Stimulated activated CD8-positive, alpha-beta memory T cell treated with anti-CD3 and anti-CD28 coated beads, Interleukin-7, amount 100 ng/mL, for 24 hours (primary cell): ENCODE data around the gene NR6A1.
"Not testable (repeated sequence)": the region's sequence is repeated elsewhere in the genome, so short reads cannot be mapped to it uniquely, and the experiment has no call there.

Source experiments
- DNase-seq: peaks from one replicate; pipeline ENCODE4 v3.0.0-alpha.2; 2020; ENCODE audit warnings: low read depth

Gene NR6A1

DNA sequence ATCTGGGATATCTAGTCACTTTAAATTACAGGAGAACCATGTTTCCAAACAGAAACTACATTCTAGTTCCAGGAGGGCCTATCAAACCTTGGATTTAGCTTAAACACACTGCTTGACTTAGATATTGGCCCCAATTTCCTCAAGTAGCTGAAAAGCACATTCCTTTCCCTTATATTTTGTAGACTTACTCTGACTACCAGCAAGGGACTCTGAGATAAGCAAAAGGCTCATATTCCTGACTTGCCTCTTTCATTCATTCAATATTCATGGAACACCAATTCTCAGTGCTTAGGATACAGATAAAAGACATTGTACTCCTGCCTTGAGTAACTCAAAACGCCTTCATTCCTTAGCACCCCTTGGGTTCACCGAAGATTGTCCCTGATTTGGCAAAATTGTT, 11.8 kb downstream of the NR6A1 start:
- DNase-seq, result no peak

DNA sequence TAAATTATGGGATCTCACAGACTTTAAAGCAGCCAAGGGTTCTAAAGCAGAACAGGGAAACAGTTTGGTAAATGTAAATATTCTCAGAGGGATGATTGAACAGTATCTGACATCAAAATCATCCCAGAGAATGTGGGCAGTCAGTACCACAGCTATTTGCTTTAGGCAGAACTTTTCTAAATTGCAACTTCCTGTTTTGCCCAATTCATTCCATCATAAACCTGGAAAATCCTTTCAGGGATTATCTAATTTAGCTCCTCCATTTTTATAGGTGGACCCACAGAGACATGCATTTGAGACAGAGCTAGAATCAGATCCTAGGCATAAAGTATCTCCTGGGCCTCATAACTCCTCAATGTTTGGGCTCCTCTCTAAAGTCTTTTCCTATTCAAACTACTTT, 12.4 kb downstream of the NR6A1 start:
- DNase-seq, result no peak

DNA sequence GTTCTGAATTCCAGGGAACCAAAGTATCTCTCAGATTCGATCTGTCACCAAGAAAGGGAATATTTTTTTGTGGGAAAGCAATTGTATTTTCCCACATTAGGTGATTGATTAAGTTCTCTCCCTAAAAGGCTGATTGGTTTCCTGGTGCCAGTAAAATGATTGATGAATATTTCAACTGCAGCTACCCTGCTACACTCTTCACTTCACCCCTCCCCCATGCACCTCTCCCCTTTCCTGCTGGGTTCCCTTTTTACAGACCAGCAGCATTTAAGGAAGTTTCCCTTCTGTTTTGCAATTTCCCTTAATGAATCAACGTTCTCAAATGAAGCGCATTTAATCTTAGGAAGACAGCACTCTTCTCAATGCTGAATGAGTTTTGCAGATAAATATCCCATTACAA, 13.1 kb downstream of the NR6A1 start:
- no peak for DNase-seq

DNA sequence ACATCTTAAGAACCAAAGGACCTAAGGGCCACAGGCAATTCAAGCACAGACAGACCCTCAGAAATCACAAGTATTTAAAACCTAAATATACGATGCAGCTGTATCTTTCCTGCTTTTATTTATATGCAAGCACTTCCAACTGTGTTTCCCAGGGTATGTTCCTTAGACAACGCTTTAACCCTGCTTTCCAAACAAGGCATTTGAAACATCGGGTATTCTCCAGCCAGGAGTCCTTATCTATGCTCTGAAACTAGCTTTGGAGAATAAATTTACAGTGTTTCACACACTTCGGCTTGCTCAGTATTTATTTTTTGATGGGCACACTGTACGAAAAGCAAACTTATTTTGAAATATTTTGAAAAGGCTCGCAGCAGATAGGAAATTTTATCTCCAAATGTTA, 13.5 kb downstream of the NR6A1 start:
- DNase-seq, result no peak

DNA sequence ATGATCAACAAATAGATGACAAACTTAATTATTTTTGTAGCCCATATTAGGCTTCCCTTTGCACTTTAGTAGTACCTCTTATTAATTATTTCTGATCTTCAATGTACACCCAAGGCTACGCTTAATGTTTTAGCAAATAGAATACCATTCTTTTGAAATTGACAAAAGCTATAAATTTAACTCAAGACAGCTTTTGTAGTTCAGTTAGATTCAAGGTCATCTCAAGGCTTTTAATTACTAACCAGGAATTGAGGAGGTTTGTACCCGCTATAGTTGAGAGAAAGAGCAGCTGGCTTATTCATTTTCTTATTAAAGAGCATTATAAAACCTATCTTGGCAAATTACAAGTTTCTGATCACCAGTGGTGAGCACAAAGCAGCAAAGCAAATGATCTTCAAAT, 15.1 kb downstream of the NR6A1 start:
- no peak for DNase-seq

DNA sequence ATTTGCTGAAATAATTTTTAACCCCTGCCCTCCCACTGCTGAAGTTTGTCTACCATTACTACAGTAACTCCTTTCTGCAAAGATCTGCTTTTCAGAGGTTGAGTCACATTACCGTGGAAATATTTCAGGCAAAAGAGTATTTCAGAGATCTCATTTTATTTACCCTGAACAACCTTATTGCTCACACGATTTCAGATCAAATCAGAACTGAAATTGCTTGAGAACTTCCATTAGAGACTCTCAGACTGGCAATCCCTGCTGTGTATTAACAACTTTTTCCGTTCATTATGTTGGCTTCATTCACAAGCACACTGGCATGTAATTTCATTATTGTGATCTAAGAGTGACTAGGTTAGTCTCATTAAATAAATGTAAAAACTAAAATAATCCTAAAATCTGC, 16.1 kb downstream of the NR6A1 start:
- DNase-seq, result no peak

DNA sequence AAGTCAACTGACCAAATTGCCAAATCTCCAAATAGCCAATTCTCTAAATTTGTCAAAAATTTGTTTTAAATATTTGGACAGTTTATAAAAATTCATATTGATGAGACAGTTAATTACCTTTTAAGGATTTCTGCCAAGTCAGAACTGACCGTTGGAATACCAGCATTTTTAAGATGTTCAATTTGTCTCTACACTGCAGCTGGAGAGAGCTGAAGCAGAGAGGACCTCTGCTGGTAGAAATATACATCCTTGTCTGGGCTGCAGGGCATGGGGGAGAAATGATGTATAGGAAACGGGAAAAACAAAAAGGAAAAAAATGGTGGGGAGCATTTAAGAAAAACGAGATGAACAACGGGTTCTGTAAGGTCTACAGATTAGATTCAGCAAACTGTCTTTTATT, 16.8 kb downstream of the NR6A1 start:
- DNase-seq, result no peak

DNA sequence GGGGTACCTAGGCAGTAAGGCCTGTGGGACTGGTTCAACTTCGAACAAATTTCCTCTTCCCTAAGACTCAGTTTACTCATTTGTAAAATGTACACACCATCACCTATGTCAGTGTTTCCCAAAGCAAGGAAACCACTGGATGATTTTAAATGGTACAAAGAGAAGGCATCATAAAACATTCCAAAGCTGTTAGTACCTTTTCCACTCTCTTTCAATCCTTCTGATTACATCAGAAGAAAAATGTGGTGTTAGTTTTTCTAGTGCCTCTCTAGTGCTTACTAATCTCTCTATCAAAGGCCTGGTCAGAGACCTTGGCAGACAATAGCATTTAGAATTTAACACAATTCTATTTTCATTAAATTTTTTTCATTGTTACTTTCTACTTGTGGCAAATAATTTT, 18.1 kb downstream of the NR6A1 start:
- no peak for DNase-seq

DNA sequence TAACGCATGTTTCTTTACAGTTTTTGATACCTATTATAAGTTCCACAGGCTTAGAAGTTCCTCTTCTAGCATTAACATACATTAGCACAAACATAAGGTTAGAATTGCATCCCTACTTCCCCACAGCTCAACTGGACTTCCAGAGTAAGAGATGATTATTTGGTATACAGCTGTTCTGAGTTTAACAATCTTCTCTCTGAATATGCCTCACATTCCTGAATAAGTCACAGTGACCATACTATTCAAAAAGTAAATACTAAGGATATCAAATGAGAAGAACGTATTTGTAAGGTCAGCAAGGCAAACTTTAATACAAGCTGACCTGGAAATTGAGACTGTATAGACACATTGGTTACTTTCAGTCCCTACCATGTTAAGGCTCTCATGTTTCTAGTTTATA, 21.3 kb downstream of the NR6A1 start:
- DNase-seq, result no peak

DNA sequence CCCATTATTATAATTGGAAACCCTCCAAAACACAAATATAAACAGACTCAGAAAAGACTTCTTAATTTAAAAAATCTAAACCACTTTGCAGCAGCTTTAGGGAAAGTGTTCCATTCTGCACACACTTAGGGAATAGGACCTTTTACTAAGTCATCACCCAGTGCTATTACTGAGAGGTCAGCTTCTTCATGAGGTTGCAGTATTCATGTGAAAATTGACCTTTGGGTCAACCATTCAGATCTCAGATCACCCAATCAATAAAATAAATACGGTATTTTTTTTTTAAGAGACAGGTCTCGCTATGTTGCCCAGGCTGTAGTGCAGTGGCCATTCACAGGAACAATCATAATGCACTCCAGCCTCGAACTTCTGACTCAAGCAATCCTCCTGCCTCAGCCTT, 21.8 kb downstream of the NR6A1 start:
- DNase-seq, result no peak

DNA sequence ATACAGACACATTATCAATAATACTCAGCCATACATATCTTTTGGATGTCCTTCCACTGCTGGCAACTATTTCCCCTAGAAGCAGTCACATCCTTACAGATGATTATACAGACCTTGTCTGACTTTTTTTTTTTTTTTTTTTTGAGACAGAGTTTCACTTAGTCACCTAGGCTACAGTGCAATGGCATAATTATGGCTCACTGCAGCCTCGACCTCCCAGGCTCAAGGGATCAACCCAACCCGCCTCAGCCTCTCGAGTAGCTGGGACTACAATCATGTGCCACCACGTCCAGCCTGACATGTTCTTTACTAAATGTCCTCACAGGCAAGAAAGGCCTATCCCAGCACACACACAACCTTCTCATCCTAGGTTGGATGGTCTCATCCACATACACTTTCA, 24.0 kb downstream of the NR6A1 start:
- no peak for DNase-seq

DNA sequence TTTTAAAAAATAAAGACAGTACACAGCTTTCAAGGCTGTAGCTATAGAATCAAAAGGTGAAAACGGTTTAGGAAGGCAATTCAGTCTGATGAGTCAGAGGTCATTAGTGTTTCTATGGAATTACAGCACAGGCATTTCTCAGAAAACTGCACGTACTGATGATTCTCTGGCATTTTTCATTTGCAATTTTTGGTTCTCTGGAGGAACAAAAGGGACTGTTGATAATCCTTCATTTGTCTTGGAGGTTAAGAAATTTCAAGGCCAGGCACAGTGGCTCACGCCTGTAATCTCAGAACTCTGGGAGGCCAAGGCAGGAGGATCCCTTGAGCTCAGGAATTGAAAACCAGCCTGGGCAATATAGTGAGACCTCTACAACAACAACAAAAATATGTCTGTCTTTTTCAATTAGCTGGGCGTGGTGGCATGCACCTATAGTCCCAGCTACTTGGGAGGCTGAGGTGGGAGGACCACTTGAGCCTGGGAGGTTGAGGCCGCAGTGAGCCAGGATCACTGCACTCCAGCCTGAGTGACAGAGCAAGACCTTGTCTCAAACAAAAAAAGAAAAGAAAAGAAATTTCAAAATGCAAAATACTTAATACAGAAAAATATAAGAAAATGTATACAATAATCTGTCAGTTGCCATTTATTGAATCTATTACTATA, 27.3 kb downstream of the NR6A1 start:
- DNase-seq, result no peak

DNA sequence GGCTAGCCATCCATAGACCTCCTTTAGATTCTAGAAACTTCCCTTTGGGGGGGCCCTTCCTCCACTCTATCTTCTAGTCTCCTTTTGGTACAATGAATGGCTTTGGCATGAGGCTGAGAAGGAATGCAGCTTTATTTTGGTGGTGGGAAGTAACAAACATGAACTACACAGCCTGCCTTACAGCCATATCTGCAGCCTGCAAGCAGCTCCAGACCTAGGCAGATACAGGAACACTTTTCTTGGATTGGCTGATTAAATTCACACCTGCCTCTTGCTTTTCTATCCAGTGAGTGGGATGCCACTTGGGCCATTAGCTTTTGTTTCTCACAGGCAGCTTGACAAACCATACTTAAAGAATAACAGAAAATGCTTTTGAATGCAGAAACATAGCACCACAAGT, 28.2 kb downstream of the NR6A1 start:
- no peak for DNase-seq

DNA sequence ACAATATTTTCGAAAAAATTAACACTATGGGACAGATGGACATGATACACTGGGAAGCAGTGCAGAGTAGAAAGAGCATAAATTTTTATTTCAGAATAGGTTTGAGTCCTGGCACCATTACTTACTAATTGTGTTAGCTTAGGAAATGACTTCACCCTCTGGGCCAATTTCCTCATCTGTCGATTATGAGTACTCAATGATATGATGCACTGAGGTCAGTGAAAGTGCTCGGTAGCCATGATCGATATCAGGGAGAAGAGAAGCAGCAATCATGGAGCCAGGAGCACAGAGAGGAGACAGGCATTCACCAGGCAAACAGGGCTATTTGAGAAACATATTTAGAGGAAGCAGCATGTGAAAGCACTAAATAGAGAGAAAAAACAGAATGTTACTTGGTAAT, 29.4 kb downstream of the NR6A1 start:
- no peak for DNase-seq

DNA sequence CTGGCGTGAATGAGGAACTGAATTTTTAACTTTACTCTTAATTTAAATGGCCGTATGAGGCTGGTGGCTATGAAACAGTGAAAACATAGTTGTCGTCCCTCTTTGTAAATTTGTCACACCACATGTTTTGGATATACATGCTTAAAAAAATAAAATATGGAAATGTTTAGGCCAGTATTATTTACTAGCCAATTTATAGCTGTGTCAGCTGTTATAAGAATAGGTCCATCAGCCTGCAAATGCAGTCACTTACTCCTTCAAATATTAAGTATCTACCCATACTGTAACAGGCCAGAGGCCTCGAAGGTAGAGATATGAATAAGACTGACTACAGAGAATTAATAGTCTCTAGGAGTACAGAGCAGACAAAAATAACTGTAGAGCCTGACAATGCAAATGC, 30.0 kb downstream of the NR6A1 start:
- DNase-seq, result no peak

DNA sequence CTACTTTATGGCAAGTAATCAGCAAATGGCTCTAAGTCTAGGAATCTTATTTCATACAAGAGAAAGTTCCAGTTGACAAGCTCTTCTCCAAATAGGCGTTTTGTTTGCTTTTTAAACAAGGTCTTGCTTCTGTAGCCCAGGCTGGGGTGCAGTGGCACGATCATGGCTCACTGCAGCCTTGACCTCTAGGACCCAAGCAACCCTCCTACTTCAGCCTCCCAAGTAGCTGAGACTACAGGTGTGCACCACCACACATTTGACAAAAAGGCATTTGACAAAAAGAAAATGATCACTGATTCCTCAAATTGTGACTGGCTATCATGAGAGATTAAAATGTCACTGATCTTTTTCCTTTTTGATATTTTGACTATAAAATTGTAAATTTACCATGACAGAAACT, 31.8 kb downstream of the NR6A1 start:
- DNase-seq, result no peak

DNA sequence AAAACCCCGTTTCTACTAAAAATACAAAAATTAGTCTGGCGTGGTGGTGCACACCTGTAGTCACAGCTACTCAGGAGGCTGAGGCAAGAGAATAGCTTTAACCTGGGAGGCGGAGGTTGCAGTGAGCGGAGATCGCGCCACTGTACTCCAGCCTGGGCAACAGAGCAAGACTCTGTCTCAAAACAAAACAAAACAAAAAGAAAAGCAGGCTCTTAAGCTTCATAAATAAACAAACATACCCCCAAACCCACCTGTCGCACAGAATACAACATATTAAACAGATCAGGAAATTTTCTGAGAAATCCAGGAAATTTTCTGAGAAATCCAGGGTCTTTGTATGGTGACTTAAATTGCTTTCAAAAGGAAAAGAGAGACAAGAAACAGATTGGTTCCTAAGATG, 33.0 kb downstream of the NR6A1 start:
- not testable (repeated sequence) for DNase-seq

DNA sequence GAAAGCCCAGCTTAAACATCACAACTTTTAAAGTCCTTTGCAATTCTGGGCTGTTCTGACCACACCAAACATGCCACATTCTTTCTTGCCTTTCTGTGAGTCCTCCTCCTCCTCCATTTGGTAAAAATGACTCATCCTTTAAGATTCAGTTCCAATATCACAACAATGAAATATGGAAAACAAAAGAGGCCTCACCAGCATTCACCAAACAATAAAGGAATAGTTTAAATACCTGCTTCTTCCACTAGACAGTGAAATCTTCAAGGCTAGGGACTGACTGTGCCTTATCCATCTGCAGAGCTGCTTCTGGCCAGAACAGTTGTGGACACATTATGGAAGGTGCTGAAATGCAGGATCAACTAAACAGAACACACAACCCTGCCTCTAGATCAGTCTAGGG, 36.0 kb downstream of the NR6A1 start:
- DNase-seq, result no peak

DNA sequence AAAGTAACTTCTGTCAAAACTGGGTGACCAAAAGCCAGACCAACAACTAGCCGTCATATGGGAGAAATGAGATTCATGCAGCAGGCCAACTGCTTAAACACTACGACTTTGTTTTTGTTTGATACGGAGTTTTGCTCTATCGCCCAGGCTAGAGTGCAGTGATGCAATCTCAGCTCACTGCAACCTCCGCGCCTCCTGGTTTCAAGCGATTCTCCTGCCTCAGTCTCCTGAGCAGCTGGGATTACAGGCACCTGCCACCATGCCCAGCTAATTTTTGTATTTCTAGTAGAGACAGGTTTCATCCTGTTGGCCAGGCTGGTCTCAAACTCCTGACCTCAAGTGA, 36.4 kb downstream of the NR6A1 start:
- DNase-seq, result not testable (repeated sequence)

DNA sequence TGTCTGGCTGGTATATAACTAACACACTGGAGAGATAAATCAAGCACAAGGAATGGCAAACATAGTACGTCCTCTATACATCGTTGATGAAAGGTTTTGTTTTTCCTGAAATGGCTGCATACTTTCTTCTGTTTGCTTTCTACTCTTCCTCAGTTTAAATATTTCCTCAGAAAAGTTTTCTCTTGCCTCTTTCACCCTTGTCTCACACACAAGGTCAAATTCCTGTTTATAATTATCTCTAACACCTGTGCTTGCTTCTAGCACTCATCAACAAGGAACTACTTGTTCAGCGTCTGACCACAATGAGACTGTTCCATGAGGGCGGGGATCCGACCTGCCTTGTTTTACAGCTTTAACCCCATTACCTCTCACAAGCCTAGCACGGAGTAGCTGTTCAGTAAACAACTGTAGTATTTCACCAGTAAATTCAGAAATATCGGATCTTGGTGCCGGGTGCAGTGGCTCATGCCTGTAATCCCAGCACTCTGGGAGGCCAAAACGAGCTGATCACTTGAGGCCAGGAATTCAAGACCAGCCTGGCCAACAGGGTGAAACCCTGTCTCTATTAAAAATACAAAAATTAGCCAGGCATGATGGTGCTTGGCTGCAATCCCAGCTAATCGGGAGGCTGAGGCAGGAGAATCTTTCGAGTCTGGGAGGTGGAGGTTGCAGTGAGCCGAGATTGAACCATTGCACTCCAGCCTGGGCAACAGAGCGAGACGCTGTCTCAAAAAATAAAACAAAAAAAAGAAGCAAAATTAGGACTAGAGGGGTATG, 37.0 kb downstream of the NR6A1 start:
- DNase-seq, result no peak

DNA sequence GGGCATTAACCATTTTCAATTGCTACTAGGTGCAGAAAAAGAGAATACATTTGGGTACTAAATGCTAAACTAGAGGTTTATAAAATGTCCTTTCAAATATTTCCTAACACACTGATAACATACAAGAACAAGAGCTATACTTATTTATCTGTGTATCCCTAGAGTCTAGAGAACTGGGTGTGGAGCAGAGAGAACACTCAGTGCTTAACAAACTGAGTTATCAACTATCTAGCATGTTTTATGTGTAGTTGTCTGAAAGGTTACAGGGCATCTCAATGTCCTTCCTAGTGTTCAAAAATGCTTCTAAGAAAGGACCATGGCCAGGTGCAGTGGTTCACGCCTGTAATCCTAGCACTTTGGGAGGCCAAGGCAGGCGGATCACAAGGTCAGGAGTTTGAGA, 40.3 kb downstream of the NR6A1 start:
- DNase-seq, result no peak

DNA sequence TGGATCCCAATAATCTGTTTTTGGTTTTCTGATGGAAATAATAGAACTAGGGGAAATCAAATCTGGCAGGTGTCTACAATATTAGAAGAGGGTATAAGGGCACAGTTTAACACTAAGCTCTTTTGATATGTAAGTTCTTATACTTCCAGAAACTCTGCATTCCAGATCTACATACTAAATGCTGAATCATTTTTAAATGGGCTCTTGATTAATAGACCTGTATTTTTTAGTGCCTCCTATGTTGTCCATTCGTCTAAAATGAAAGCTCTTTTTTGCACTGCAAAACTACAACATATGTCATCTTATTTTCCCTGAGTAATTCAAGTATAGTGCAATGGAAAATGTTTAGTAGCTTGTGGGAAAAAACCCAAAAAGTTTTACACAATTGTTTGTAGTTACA, 44.2 kb downstream of the NR6A1 start:
- no peak for DNase-seq

DNA sequence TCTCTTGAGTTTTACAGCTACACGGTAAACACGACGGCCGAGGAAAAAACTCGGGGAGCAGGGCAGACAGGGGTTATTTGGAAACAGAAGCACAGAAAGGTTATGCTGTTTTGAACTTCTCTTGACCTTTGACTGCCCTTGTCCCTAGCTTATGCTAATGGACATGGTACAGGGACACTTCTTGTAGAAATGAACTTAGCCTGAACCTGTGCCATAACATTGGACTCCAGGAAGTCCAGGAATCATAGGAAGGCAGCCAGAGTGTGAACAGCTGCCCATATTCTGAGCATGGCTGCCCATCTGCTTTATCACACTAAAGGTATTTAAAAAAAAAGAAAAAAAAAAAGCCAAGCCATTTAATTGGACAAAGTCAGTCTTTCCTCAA, 46.1 kb downstream of the NR6A1 start:
- DNase-seq, result no peak

DNA sequence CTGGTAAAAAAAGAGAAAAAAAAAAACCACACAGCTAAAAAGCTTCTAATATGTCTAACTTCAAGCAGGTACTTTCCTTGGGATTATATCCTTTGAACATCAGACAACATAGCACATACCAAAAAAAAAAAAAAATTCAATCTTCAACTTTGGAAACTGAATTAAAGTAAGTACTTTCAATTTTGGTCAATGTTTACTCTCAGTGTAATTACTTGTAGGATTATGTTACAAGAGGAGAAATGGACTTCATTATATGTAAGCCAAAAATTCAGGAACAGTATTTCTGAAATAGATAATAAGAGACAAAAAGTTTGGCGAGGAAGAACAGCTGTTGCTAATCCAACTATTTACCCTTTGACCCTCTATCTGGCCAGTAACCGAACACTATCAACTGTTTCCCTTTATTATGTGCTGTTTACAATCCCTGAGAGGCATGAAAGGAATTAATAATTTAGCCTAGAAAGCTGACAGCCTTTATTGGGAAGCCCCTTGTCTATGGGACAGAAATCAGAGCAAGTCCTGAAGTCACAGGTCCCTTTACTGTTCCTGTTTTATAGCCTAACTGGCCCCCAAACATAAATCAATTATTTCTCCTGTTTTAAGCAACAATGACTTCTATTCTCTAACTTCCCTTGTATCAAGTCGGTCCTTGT, 46.6 kb downstream of the NR6A1 start:
- DNase-seq, result no peak
